Parietal lobe (tissue), 1 donor: Measurements from ENCODE around the gene SUV39H2. TPM values are rescaled to one million over a fixed set of nuclear protein-coding genes. Genes with fewer than 3 reads are reported as not detected.

Experiments used
- total RNA-seq: library from RNA; depleted of rRNA; stranded (reverse); fragments of >200 nt; gene quantifications from one replicate; pipeline ENCODE4 v1.2.3, GENCODE V29; 2014

Gene SUV39H2
- total RNA-seq = 37.6 TPM

GRCh38 chr10:14878266-14879123 is at the start of gene SUV39H2:
SUV39H2 (plus strand) TSS chr10:14878866; CDS start chr10:14878889, 23 bp downstream.

GRCh38 chr10:14837757-14838581 is 40.7 kb upstream of the SUV39H2 start, which contains the start of the genes CDNF, HSPA14 and MSANTD7:
CDNF (minus strand) TSS chr10:14838037; CDS start chr10:14837946, 91 bp downstream.
HSPA14 (plus strand) TSS chr10:14838306; CDS start chr10:14838403, 97 bp downstream.
MSANTD7 (plus strand) TSS chr10:14838306; CDS start chr10:14842285, 3,979 bp downstream.

Other genes starting within 250 kb of the SUV39H2 start
- gene FAM107B, start 104.0 kb upstream of the SUV39H2 start, total RNA-seq = 85.8 TPM
- not detected for gene CDNF, start 40.8 kb upstream of the SUV39H2 start, total RNA-seq
- 13.5 TPM for gene HSPA14, start 40.6 kb upstream of the SUV39H2 start, total RNA-seq
- 20.7 TPM for gene MSANTD7, start 40.6 kb upstream of the SUV39H2 start, total RNA-seq
- 25.4 TPM for gene DCLRE1C, start 75.2 kb downstream of the SUV39H2 start, total RNA-seq
- gene MEIG1, start 80.5 kb downstream of the SUV39H2 start, total RNA-seq = not detected
- not detected for gene OLAH, start 165.1 kb downstream of the SUV39H2 start, total RNA-seq
- 8.1 TPM for gene ACBD7, start 209.9 kb downstream of the SUV39H2 start, total RNA-seq
- gene RPP38, start 218.5 kb downstream of the SUV39H2 start, total RNA-seq = 7.5 TPM